A549 (cell line): ENCODE measurements around the gene ECI1. TPM values are rescaled to one million over a fixed set of nuclear protein-coding genes. Genes with fewer than 3 reads are reported as not detected.

Source experiments
- ATAC-seq, 2 experiments: fragments of 200-7000 bp in 1 of 2; fragments of >200 bp in 1 of 2; cut with Nextera tagmentation in 1 of 2; cut with Tn5 transposase in 1 of 2; 3 replicates each; pipeline versions ENCODE4 v1.8.0 to v1.9.1; 2018 to 2020; ENCODE audit warnings: mild to moderate bottlenecking in 1 of 2, moderate library complexity in 1 of 2
- CTCF ChIA-PET: fragments of 300-600 bp; sonication (Branson Sonifier 250); formaldehyde crosslinking; extraction: SDS; loops from one replicate; lab custom pipeline; 2021; ENCODE audit warnings: antibody characterized with exemption, inconsistent platforms; lab: Yijun Ruan, JAX
- POLR2A ChIA-PET: fragments of 350-600 bp; formaldehyde crosslinking; extraction: SDS; loops from one replicate; lab custom pipeline; 2021; ENCODE audit warnings: antibody characterized with exemption, inconsistent platforms; lab: Yijun Ruan, JAX
- DNase-seq, 2 experiments: peaks; one replicate each; pipeline versions ENCODE4 v3.0.0 to v3.0.0-alpha.2; 2011 to 2016; ENCODE audit warnings: low read depth in 1 of 2, low spot score in 1 of 2
- FAIRE-seq: peaks from 2 replicates; lab custom pipeline; 2011; peaks lifted over from hg19 to GRCh38; lab: Jason Lieb, UNC
- H3K27ac ChIP-seq, 2 experiments: fragments of >200 bp; sonication (Bioruptor Twin); formaldehyde crosslinking; 3 replicates each; pipeline ENCODE4 v1.5.1; 2016 to 2017
- H3K4me1 ChIP-seq: fragments of >200 bp; sonication (Bioruptor Twin); formaldehyde crosslinking; 3 replicates; pipeline ENCODE4 v1.6.1; 2016
- H3K4me2 ChIP-seq: fragments of >200 bp; sonication (Bioruptor Twin); formaldehyde crosslinking; 3 replicates; pipeline ENCODE4 v1.6.1; 2016
- H3K4me3 ChIP-seq: fragments of >200 bp; sonication (Bioruptor Twin); formaldehyde crosslinking; 3 replicates; pipeline ENCODE4 v1.5.1; 2016
- H3K9me3 ChIP-seq: fragments of >200 bp; sonication (Bioruptor Twin); formaldehyde crosslinking; 3 replicates; pipeline ENCODE4 v1.6.1; 2016
- ATOH8 ChIP-seq: fragments of 250-450 bp; sonication (Bioruptor Pico); IDR thresholded peaks from 2 replicates; pipeline ENCODE4 v1.5.0; 2020; ENCODE audit warnings: low read depth, mild to moderate bottlenecking, moderate library complexity
- BHLHE40 ChIP-seq: IDR thresholded peaks from 2 replicates; pipeline ENCODE4 v1.6.1; 2012; ENCODE audit warnings: low read depth, low read length, inconsistent platforms
- CBX2 ChIP-seq: fragments of 200-600 bp; sonication (generic); IDR thresholded peaks from 2 replicates; pipeline ENCODE4 v1.6.1; 2016; ENCODE audit warnings: low read depth, mild to moderate bottlenecking, borderline replicate concordance
- CBX8 ChIP-seq: fragments of 200-600 bp; sonication (generic); IDR thresholded peaks from 2 replicates; pipeline ENCODE4 v1.6.1; 2016
- CEBPB ChIP-seq, 2 experiments: fragments of >200 bp in 1 of 2; sonication (Bioruptor Twin) in 1 of 2; formaldehyde crosslinking in 1 of 2; IDR thresholded peaks; 2 replicates each; pipeline ENCODE4 v1.6.1; 2012 to 2016
- CHD2 ChIP-seq: fragments of 150-350 bp; IDR thresholded peaks from 2 replicates; pipeline ENCODE4 v1.6.1; 2014; ENCODE audit warnings: low read length; ENCODE audit not compliant: partially characterized antibody
- CHD4 ChIP-seq: fragments of 200-600 bp; sonication (generic); IDR thresholded peaks from 2 replicates; pipeline ENCODE4 v1.6.1; 2016; ENCODE audit warnings: antibody characterized with exemption, mild to moderate bottlenecking, borderline replicate concordance
- CTCF ChIP-seq: fragments of >200 bp; sonication (Bioruptor Twin); formaldehyde crosslinking; IDR thresholded peaks from 3 replicates; pipeline ENCODE4 v1.5.1; 2016
- EHF ChIP-seq: fragments of 250-450 bp; sonication (Bioruptor Pico); IDR thresholded peaks from 2 replicates; pipeline ENCODE4 v1.5.0; 2020; ENCODE audit warnings: mild to moderate bottlenecking
- EHMT2 ChIP-seq: fragments of 200-600 bp; sonication (generic); IDR thresholded peaks from 2 replicates; pipeline ENCODE4 v1.6.1; 2016; ENCODE audit warnings: antibody characterized with exemption, low read depth, mild to moderate bottlenecking, moderate library complexity
- EP300 ChIP-seq, 2 experiments: fragments of >200 bp; sonication (Bioruptor Twin); formaldehyde crosslinking; IDR thresholded peaks; 2 replicates in 1 of 2; 3 replicates in 1 of 2; pipeline ENCODE4 v1.6.1; 2016 to 2017
- ESRRA ChIP-seq: fragments of 150-350 bp; IDR thresholded peaks from 2 replicates; pipeline ENCODE4 v1.6.1; 2014; ENCODE audit warnings: mild to moderate bottlenecking, low read length, borderline replicate concordance
- FOSB ChIP-seq: fragments of 250-450 bp; sonication (Bioruptor Pico); IDR thresholded peaks from 2 replicates; pipeline ENCODE4 v1.5.0; 2020; ENCODE audit warnings: mild to moderate bottlenecking, moderate library complexity
- FOXS1 ChIP-seq: fragments of 250-450 bp; sonication (Bioruptor Pico); IDR thresholded peaks from 2 replicates; pipeline ENCODE4 v1.5.0; 2020; ENCODE audit warnings: mild to moderate bottlenecking, moderate library complexity
- GATA3 ChIP-seq: IDR thresholded peaks from 2 replicates; pipeline ENCODE4 v1.6.1; 2012; ENCODE audit warnings: borderline replicate concordance
- HDAC2 ChIP-seq: fragments of 200-600 bp; sonication (generic); IDR thresholded peaks from 2 replicates; pipeline ENCODE4 v1.6.1; 2016
- HOXA7 ChIP-seq: fragments of 250-450 bp; sonication (Bioruptor Pico); IDR thresholded peaks from 2 replicates; pipeline ENCODE4 v1.5.0; 2020; ENCODE audit warnings: mild to moderate bottlenecking, moderate library complexity
- HOXB13 ChIP-seq: fragments of 250-450 bp; sonication (Bioruptor Pico); IDR thresholded peaks from 2 replicates; pipeline ENCODE4 v1.5.0; 2020; ENCODE audit warnings: low read depth, mild to moderate bottlenecking, moderate library complexity
- JUNB ChIP-seq: fragments of >200 bp; sonication (Bioruptor Twin); formaldehyde crosslinking; IDR thresholded peaks from 2 replicates; pipeline ENCODE4 v1.6.1; 2016
- KDM5A ChIP-seq: fragments of 200-600 bp; sonication (generic); IDR thresholded peaks from 2 replicates; pipeline ENCODE4 v1.6.1; 2016; ENCODE audit warnings: antibody characterized with exemption, mild to moderate bottlenecking
- MAZ ChIP-seq: fragments of 150-350 bp; IDR thresholded peaks from 2 replicates; pipeline ENCODE4 v1.6.1; 2014; ENCODE audit warnings: antibody characterized with exemption, low read depth, low read length, borderline replicate concordance
- NPAS2 ChIP-seq: fragments of 250-450 bp; sonication (Bioruptor Pico); IDR thresholded peaks from 2 replicates; pipeline ENCODE4 v1.8.0; 2022; ENCODE audit warnings: mild to moderate bottlenecking, moderate library complexity, borderline replicate concordance
- POLR2A ChIP-seq: IDR thresholded peaks from 2 replicates; pipeline ENCODE4 v1.6.1; 2012; ENCODE audit warnings: mild to moderate bottlenecking, low read length
- RAD21 ChIP-seq, 2 experiments: fragments of >200 bp in 1 of 2; sonication (Bioruptor Twin) in 1 of 2; formaldehyde crosslinking in 1 of 2; IDR thresholded peaks in 1 of 2; conservative IDR thresholded peaks in 1 of 2; 2 replicates in 1 of 2; 3 replicates in 1 of 2; pipeline ENCODE4 v1.6.1; 2012 to 2018; ENCODE audit warnings: inconsistent platforms in 1 of 2
- RARB ChIP-seq: fragments of 250-450 bp; sonication (Bioruptor Pico); IDR thresholded peaks from 2 replicates; pipeline ENCODE4 v1.8.0; 2021; ENCODE audit warnings: mild to moderate bottlenecking, moderate library complexity
- RCOR1 ChIP-seq: fragments of 150-350 bp; IDR thresholded peaks from 2 replicates; pipeline ENCODE4 v1.6.1; 2014; ENCODE audit warnings: antibody characterized with exemption, low read length, low read depth
- SMC3 ChIP-seq: fragments of >200 bp; sonication (Bioruptor Twin); formaldehyde crosslinking; IDR thresholded peaks from 3 replicates; pipeline ENCODE4 v1.6.1; 2018; ENCODE audit warnings: inconsistent platforms
- SREBF2 ChIP-seq: fragments of 450-650 bp; IDR thresholded peaks from 2 replicates; pipeline ENCODE4 v1.6.1; 2014; ENCODE audit warnings: mild to moderate bottlenecking, moderate library complexity
- TFCP2L1 ChIP-seq: fragments of 250-450 bp; sonication (Bioruptor Pico); IDR thresholded peaks from 2 replicates; pipeline ENCODE4 v1.5.0; 2021; ENCODE audit warnings: mild to moderate bottlenecking
- ZFP36 ChIP-seq: fragments of 450-650 bp; IDR thresholded peaks from 2 replicates; pipeline ENCODE4 v1.6.1; 2014; ENCODE audit warnings: borderline replicate concordance; ENCODE audit not compliant: partially characterized antibody
- ZSCAN20 ChIP-seq: fragments of 250-450 bp; sonication (Bioruptor Pico); IDR thresholded peaks from 2 replicates; pipeline ENCODE4 v1.8.0; 2022; ENCODE audit warnings: mild to moderate bottlenecking, moderate library complexity
- WGBS: methylation state at CpG from one replicate; pipeline ENCODE4 v1.1.6; 2017; ENCODE audit errors: missing lambda C conversion rate; 5-methylcytosine and 5-hydroxymethylcytosine counted together
- polyA minus RNA-seq: library from RNA; depleted of rRNA, polyadenylated mRNA; stranded (reverse); fragments of >200 nt; gene quantifications from 2 replicates; pipeline ENCODE4 v1.2.3, GENCODE V29; 2011; rRNA and poly(A)+ RNA removed
- polyA plus RNA-seq, 4 experiments: library from polyadenylated mRNA; depleted of rRNA in 3 of 4; stranded (reverse); fragments of >200 nt; fragmentation: RNase III in 1 of 4; extraction: RNeasy Plus Mini Kit Qiagen cat#74134 plus additional on column Dnase treatment in 1 of 4; gene quantifications; 2 replicates in 3 of 4; 3 replicates in 1 of 4; pipeline ENCODE4 v1.2.3, GENCODE V29; 2011 to 2017
- TF ChIP-seq, protein P1 (sequence below): IDR thresholded peaks from 2 replicates; pipeline ENCODE4 v1.6.1; 2012; ENCODE audit warnings: low read depth, borderline replicate concordance
- TF ChIP-seq, protein P2 (sequence below): fragments of 200-600 bp; sonication (generic); IDR thresholded peaks from 2 replicates; pipeline ENCODE4 v1.6.1; 2016; ENCODE audit warnings: antibody characterized with exemption, mild to moderate bottlenecking, moderate library complexity
- TF ChIP-seq, protein P3 (sequence below): IDR thresholded peaks from 2 replicates; pipeline ENCODE4 v1.6.1; 2012

The ECI1 gene
- polyA plus RNA-seq (2011; rRNA removed) = 41.8 and 47.9 TPM in 2 replicates
- polyA plus RNA-seq (2012; cell fraction: cytosol; rRNA removed) = 118 and 153 TPM in 2 replicates
- 126 and 163 TPM in 2 replicates for polyA plus RNA-seq (2012; cell fraction: nucleus; rRNA removed)
- 40.9 to 41.9 TPM (median 41.5 TPM) in 3 replicates for polyA plus RNA-seq (2017; fragmentation: RNase III; extraction: RNeasy Plus Mini Kit Qiagen cat#74134 plus additional on column Dnase treatment)
- polyA minus RNA-seq = 14.4 and 21.3 TPM in 2 replicates

GRCh38 chr16:2251296-2252111, at the start of gene ECI1:
Gene ECI1 (minus strand): TSS chr16:2251587. CDS start chr16:2251566, 21 bp downstream.
- Histone ChIP-seq H3K27ac (peak within 1 kb of the TSS; percentile 96 to 98), H3K4me1 (peaks cover 20% of the 10 kb centered on the region), H3K4me3 (peak within 1 kb of the TSS; percentile 91), H3K9me3 (no peaks in the 10 kb centered on the region), H3K4me2 (peak within 1 kb of the TSS; percentile 70)
- CTCF ChIA-PET = interaction anchor here (0.5 to 3.5 kb wide), 28 partner anchors 8 to 250 kb away, joined by 3 to 33 read pairs (median 3); partner anchors contain the start of genes CASKIN1, E4F1 and TRAF7
- FAIRE-seq (no peak), DNase-seq (peak; percentile 96 to 98), ATAC-seq (peak; percentile 83 to 88)
- 12% methylated on average over 4 of the region's 88 CpGs for WGBS
- POLR2A ChIA-PET = interaction anchor here (0.8 to 4.9 kb wide), 17 partner anchors 9 to 352 kb away, joined by 3 to 25 read pairs (median 4); partner anchors contain the start of genes DNASE1L2, PGP, RNPS1 and RPS2
- TF ChIP-seq EP300 (IDR thresholded peaks at IDR 0.05) = no peak
- TF ChIP-seq NPAS2 (CRISPR knock-in tag) = no peak
- peak; percentile 18; the same call in 1 of the 2 replicates for TF ChIP-seq ESRRA
- no peak for TF ChIP-seq EHMT2
- TF ChIP-seq, protein P1, sequence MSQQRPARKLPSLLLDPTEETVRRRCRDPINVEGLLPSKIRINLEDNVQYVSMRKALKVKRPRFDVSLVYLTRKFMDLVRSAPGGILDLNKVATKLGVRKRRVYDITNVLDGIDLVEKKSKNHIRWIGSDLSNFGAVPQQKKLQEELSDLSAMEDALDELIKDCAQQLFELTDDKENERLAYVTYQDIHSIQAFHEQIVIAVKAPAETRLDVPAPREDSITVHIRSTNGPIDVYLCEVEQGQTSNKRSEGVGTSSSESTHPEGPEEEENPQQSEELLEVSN = 0 out of 2 replicates have a peak, but pooled peaks have one; percentile 39
- TF ChIP-seq MAZ = peak; percentile 25; the same call in 1 of the 2 replicates
- no peak for TF ChIP-seq SREBF2
- TF ChIP-seq SMC3 = peak; percentile 46; the same call in 2 of the 3 replicates
- TF ChIP-seq CBX2 = no peak
- TF ChIP-seq RCOR1 = no peak
- TF ChIP-seq EHF (CRISPR knock-in tag) = no peak
- TF ChIP-seq FOXS1 (CRISPR knock-in tag) = no peak
- TF ChIP-seq, protein P2, sequence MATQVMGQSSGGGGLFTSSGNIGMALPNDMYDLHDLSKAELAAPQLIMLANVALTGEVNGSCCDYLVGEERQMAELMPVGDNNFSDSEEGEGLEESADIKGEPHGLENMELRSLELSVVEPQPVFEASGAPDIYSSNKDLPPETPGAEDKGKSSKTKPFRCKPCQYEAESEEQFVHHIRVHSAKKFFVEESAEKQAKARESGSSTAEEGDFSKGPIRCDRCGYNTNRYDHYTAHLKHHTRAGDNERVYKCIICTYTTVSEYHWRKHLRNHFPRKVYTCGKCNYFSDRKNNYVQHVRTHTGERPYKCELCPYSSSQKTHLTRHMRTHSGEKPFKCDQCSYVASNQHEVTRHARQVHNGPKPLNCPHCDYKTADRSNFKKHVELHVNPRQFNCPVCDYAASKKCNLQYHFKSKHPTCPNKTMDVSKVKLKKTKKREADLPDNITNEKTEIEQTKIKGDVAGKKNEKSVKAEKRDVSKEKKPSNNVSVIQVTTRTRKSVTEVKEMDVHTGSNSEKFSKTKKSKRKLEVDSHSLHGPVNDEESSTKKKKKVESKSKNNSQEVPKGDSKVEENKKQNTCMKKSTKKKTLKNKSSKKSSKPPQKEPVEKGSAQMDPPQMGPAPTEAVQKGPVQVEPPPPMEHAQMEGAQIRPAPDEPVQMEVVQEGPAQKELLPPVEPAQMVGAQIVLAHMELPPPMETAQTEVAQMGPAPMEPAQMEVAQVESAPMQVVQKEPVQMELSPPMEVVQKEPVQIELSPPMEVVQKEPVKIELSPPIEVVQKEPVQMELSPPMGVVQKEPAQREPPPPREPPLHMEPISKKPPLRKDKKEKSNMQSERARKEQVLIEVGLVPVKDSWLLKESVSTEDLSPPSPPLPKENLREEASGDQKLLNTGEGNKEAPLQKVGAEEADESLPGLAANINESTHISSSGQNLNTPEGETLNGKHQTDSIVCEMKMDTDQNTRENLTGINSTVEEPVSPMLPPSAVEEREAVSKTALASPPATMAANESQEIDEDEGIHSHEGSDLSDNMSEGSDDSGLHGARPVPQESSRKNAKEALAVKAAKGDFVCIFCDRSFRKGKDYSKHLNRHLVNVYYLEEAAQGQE = no peak
- peak; percentile 43 to 70 for TF ChIP-seq RAD21 (conservative IDR thresholded peaks at IDR 0.05 in 1 of 2, IDR thresholded peaks at IDR 0.05 in 1 of 2)
- TF ChIP-seq BHLHE40 = no peak
- TF ChIP-seq GATA3 = 0 out of 2 replicates have a peak, but pooled peaks have one; percentile 20
- TF ChIP-seq, protein P3, sequence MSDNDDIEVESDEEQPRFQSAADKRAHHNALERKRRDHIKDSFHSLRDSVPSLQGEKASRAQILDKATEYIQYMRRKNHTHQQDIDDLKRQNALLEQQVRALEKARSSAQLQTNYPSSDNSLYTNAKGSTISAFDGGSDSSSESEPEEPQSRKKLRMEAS = peak; percentile 78
- peak; percentile 56 for TF ChIP-seq CTCF
- TF ChIP-seq POLR2A = peak; percentile 88
- TF ChIP-seq TFCP2L1 = peak; percentile 31; the same call in 1 of the 2 replicates
- no peak for TF ChIP-seq HDAC2
- TF ChIP-seq ATOH8 = no peak
- TF ChIP-seq RARB = no peak
- no peak for TF ChIP-seq CBX8
- 0 out of 2 replicates have a peak, but pooled peaks have one; percentile 41 for TF ChIP-seq KDM5A
- no peak for TF ChIP-seq CHD2
- peak; percentile 28; the same call in 1 of the 2 replicates for TF ChIP-seq FOSB (CRISPR knock-in tag)
- TF ChIP-seq JUNB = no peak
- TF ChIP-seq ZSCAN20 = no peak
- no peak for TF ChIP-seq HOXB13 (CRISPR knock-in tag)
- TF ChIP-seq CEBPB (IDR thresholded peaks at IDR 0.05) = no peak
- TF ChIP-seq HOXA7 = no peak
- TF ChIP-seq CHD4 = no peak
- TF ChIP-seq ZFP36 = no peak
